HepG2 (cell line): ENCODE results near the gene C16orf90.

Experiments
- BATF2 ChIP-seq: sonication (generic); formaldehyde crosslinking; IDR thresholded peaks from 2 replicates; pipeline ENCODE4 v1.8.0; 2022; ENCODE audit warnings: mild to moderate bottlenecking, missing genetic modification reagents, moderate library complexity
- IKZF1 ChIP-seq: fragments of 450-650 bp; IDR thresholded peaks from 2 replicates; pipeline ENCODE4 v1.7.1; 2016
- NFE2 ChIP-seq: sonication (generic); formaldehyde crosslinking; IDR thresholded peaks from 2 replicates; pipeline ENCODE4 v1.4.0; 2020; ENCODE audit warnings: missing genetic modification reagents
- NFYB ChIP-seq: sonication (generic); formaldehyde crosslinking; IDR thresholded peaks from 2 replicates; pipeline ENCODE4 v1.4.0; 2020; ENCODE audit warnings: missing genetic modification reagents
- PHB2 ChIP-seq: fragments of 450-650 bp; IDR thresholded peaks from 2 replicates; pipeline ENCODE4 v1.6.1; 2018; ENCODE audit not compliant: partially characterized antibody
- RNF2 ChIP-seq: fragments of 450-650 bp; conservative IDR thresholded peaks from 2 replicates; pipeline ENCODE4 v1.6.1; 2016; ENCODE audit warnings: low read depth
- RXRB ChIP-seq: IDR thresholded peaks from 2 replicates; pipeline ENCODE4 v1.6.1; 2016; ENCODE audit warnings: borderline replicate concordance, missing genetic modification reagents, missing compliant biosample characterization
- ZBTB26 ChIP-seq: IDR thresholded peaks from 2 replicates; pipeline ENCODE4 v1.6.1; 2016; ENCODE audit warnings: missing compliant biosample characterization, missing genetic modification reagents, borderline replicate concordance
- ZNF224 ChIP-seq: sonication (generic); formaldehyde crosslinking; IDR thresholded peaks from 2 replicates; pipeline ENCODE4 v1.5.0; 2020; ENCODE audit warnings: mild to moderate bottlenecking, missing genetic modification reagents
- TF ChIP-seq, protein P1 (sequence below): sonication (generic); formaldehyde crosslinking; IDR thresholded peaks from 2 replicates; pipeline ENCODE4 v1.5.0; 2020; ENCODE audit warnings: mild to moderate bottlenecking, missing genetic modification reagents, moderate library complexity
- TF ChIP-seq, protein P2 (sequence below): IDR thresholded peaks from 2 replicates; pipeline ENCODE4 v1.6.1; 2016

GRCh38 chr16:3492356-3492755 is 2.9 kb downstream of the C16orf90 start:
- no peak for TF ChIP-seq RXRB (CRISPR knock-in tag)
- no peak for TF ChIP-seq BATF2 (CRISPR knock-in tag)
- TF ChIP-seq ZBTB26 (CRISPR knock-in tag): no peak
- no peak for TF ChIP-seq NFYB
- TF ChIP-seq, protein P1, sequence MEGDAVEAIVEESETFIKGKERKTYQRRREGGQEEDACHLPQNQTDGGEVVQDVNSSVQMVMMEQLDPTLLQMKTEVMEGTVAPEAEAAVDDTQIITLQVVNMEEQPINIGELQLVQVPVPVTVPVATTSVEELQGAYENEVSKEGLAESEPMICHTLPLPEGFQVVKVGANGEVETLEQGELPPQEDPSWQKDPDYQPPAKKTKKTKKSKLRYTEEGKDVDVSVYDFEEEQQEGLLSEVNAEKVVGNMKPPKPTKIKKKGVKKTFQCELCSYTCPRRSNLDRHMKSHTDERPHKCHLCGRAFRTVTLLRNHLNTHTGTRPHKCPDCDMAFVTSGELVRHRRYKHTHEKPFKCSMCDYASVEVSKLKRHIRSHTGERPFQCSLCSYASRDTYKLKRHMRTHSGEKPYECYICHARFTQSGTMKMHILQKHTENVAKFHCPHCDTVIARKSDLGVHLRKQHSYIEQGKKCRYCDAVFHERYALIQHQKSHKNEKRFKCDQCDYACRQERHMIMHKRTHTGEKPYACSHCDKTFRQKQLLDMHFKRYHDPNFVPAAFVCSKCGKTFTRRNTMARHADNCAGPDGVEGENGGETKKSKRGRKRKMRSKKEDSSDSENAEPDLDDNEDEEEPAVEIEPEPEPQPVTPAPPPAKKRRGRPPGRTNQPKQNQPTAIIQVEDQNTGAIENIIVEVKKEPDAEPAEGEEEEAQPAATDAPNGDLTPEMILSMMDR (CRISPR knock-in tag): no peak
- TF ChIP-seq ZNF224 (CRISPR knock-in tag): no peak
- TF ChIP-seq, protein P2, sequence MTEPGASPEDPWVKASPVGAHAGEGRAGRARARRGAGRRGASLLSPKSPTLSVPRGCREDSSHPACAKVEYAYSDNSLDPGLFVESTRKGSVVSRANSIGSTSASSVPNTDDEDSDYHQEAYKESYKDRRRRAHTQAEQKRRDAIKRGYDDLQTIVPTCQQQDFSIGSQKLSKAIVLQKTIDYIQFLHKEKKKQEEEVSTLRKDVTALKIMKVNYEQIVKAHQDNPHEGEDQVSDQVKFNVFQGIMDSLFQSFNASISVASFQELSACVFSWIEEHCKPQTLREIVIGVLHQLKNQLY (CRISPR knock-in tag): no peak
- TF ChIP-seq NFE2: no peak
- TF ChIP-seq IKZF1: no peak
- TF ChIP-seq PHB2: no peak
- no peak for TF ChIP-seq RNF2
